Cardiac ventricle fibroblast (primary cell): Measurements from ENCODE around the gene ZNF213. TPM values are rescaled to one million over a fixed set of nuclear protein-coding genes. Genes with fewer than 3 reads are reported as not detected.

Experiments
- total RNA-seq: library from RNA; depleted of rRNA; stranded (reverse); fragments of >200 nt; gene quantifications from 2 replicates; pipeline ENCODE4 v1.2.3, GENCODE V29; 2015

The ZNF213 gene, protein sequence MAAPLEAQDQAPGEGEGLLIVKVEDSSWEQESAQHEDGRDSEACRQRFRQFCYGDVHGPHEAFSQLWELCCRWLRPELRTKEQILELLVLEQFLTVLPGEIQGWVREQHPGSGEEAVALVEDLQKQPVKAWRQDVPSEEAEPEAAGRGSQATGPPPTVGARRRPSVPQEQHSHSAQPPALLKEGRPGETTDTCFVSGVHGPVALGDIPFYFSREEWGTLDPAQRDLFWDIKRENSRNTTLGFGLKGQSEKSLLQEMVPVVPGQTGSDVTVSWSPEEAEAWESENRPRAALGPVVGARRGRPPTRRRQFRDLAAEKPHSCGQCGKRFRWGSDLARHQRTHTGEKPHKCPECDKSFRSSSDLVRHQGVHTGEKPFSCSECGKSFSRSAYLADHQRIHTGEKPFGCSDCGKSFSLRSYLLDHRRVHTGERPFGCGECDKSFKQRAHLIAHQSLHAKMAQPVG
- total RNA-seq, result 7.8 and 11.2 TPM in 2 replicates

DNA sequence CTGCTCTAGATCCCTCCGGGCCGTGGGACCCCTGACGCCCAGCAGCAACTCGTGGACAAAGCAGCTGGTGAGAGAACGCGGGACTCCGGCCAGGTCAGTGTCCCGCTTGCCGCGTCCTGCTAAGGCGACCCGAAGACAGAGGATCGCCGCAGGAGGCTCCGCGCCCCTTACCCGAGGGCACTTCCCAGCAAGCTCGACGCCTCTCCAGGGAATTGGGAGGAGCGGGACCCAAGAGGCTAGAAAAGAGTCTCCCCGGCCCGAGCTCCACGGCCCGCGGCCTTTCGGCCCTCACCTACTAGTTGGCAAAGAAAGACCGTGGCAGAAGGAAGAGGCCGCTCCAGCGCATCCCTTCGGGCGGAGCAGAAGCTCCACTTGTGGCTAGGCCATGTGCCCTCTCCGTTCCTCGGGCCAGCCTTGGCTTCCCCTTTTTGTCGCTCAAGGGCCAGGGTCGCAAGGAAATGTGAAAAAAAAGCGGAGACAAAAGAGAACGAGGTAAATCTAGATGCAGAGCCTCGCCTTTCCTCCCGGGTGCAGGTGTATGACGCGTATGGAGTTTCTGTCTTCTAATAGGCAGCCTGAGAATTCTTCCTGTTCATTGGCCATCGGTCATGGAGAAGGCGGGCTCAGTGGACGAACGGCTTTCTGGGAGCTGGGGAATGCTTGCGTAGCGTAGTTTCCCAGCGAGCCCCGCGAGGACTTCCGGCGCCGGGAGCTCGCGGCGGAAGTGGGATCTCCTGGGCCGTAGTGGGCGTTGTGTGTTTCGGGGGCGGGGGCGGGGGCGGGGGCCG is at the start of gene ZNF213:
TSS of gene ZNF213 (plus strand) at position 692 of the 788 bp plus-strand sequence. CDS start 2,252 bp downstream, outside the sequence.

DNA sequence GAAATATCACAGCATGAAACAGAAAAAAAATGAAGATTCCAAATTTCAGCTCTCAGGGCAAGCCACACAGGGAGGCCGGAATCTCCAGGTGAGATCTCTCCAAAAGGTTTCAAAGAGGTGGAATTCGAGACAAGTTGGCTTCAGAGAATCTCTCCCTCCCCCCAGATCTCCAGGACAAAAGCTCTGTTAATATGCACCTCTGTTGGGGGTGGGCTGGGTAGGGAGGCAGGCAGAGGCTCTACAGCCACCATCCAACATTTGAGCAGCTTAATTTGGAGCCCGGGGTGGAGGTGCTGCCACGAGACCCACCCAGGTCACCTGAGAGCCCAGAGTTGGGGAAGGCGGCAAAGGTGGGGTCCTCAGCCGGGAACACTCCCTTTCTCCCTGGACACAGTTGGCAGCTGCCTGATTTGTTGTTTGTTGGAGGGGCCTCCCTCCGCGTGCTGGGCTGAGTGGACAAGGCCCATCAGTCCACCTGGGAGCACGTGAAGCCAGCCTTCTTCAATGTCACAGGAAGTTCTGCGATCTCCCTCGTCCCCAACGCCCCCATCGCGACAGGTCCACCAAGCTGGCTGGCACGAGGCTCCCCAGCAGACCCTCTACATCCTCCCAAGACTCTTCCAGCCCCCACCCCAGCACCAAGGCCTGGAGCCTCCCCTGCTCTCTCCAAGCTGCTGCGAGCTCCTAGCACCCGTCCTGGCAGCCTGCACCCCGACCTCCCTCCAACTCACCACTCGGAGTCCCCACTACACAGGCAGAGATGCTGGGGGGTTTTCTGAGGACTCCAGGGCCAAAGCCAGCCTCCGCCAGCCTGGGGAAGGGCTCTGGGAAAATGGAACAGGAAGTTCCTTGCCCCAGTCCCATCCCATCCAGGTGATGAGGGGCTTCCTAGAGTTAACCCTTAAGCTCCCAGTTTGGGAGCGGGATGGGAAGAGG is 36.1 kb upstream of the ZNF213 start, which contains the start of gene ZSCAN10:
TSS of gene ZSCAN10 (minus strand) at position 836 of the 936 bp plus-strand sequence. CDS start 6,357 bp downstream, outside the sequence.

DNA sequence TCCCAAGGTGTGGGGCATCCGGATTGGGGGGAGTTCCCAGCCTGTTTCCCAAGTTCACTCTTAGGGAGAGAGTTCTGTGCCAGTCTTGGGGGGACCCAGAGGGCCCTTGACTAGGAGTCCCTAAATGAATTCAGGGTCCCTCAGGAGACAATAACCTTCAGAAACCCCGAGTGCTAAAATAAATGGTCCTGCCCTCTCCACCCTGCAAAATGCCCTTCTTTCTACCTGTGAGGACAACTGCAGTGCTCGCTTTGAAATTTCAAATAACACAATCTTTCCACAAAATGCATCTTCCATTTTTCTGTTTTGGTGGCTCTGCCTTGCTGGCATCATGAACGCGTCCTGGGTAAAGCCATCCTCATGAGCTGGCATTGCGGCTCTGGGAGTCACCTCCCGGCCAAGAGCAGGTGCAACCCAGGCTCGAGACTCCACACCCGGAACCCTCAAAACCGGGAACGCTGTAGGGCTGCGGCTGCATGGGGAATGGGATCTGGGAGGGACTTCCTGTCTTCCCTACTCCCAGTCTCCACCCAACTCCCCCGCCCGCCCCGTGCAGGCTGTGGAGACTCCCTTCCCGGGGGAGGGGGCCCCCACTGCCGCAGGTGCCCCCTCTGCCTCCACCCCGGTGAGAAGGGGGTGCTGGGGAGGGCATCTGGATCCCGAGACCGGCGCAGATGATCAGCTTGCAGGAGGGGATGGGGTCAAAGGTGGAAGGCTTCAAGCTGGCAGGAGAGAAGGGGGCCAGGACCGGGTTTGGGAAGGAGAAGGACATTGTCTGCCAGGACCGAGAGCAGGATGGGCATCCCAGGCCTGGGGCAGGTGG is 22.6 kb upstream of the ZNF213 start, which contains the start of gene ZNF205:
TSS of gene ZNF205 (plus strand) at position 529 of the 823 bp plus-strand sequence. CDS start 845 bp downstream, outside the sequence.

DNA sequence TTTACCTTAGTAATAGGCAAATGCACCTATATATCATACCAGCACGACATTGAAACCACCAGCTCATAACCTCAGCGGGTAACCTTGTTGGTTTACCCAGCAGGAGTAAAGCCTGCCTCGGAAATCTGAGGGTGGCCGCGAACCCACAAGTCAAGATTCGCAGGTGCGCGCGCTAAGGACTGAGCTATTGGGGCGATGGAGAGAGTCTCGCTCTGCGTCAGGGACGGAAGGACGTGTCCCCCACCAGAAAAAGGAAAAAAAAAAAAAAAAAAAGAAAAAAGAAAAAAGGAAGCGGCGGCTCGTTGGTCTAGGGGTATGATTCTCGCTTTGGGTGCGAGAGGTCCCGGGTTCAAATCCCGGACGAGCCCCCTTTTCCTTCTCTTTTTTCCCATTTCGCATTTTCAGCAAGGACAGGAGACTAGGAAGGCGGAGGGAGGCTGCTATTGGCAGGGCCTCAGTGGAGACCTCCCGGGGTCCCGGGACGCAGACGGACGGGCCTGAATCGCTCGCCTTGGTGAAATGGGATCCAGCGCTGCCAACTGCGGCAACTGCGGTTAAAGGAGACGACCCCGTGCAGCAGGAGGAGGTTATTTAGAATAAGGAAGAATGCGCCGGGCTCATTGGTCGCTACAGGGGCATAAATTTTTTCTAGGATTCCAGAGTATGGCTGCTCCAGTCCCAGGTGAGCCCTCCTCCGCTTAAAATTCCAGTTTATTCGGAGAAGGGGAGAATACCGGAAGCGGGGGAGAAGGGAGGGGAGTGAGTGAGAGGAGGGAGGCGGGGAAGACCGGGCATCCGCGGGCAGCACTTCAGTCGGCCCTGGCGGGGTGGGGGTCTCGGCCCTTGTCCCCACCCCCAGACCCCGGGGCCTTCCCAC is 53.2 kb downstream of the ZNF213 start, which contains the start of gene OR1F1:
TSS of gene OR1F1 (plus strand) at position 407 of the 877 bp plus-strand sequence.

Other genes with a start within 250 kb of the ZNF213 start
- 32.0 and 41.6 TPM in 2 replicates for gene FLYWCH1, start 223.1 kb upstream of the ZNF213 start, total RNA-seq
- not detected in 2 replicates for gene KREMEN2, start 170.8 kb upstream of the ZNF213 start, total RNA-seq
- 1.4 and 2.0 TPM in 2 replicates for gene PAQR4, start 165.7 kb upstream of the ZNF213 start, total RNA-seq
- gene PKMYT1, start 154.6 kb upstream of the ZNF213 start, total RNA-seq, result 1.1 and 2.5 TPM in 2 replicates
- not detected in 2 replicates for gene CLDN9, start 122.1 kb upstream of the ZNF213 start, total RNA-seq
- not detected in 2 replicates for gene CLDN6, start 116.8 kb upstream of the ZNF213 start, total RNA-seq
- gene TNFRSF12A, start 114.7 kb upstream of the ZNF213 start, total RNA-seq, result 52.3 and 76.3 TPM in 2 replicates
- gene HCFC1R1, start 111.1 kb upstream of the ZNF213 start, total RNA-seq, result 21.2 and 25.1 TPM in 2 replicates
- 17.3 and 20.0 TPM in 2 replicates for gene THOC6, start 111.0 kb upstream of the ZNF213 start, total RNA-seq
- gene BICDL2, start 98.1 kb upstream of the ZNF213 start, total RNA-seq, result 0.15 and 0.25 TPM in 2 replicates
- not detected in 2 replicates for gene MMP25, start 88.5 kb upstream of the ZNF213 start, total RNA-seq
- 20.7 and 26.7 TPM in 2 replicates for gene IL32, start 69.4 kb upstream of the ZNF213 start, total RNA-seq
- gene ZSCAN10, start 35.7 kb upstream of the ZNF213 start, total RNA-seq, result not detected in 2 replicates
- gene ZNF205, start 22.4 kb upstream of the ZNF213 start, total RNA-seq, result 11.3 and 11.6 TPM in 2 replicates
- not detected in 2 replicates for gene OR1F1, start 53.2 kb downstream of the ZNF213 start, total RNA-seq
- gene ZNF200, start 100.1 kb downstream of the ZNF213 start, total RNA-seq, result 5.2 and 8.3 TPM in 2 replicates
- 0.15 TPM in 1 of 2 replicates, not detected in the other for gene MEFV, start 121.6 kb downstream of the ZNF213 start, total RNA-seq
- 30.3 and 32.1 TPM in 2 replicates for gene ZNF263, start 148.5 kb downstream of the ZNF213 start, total RNA-seq
- gene TIGD7, start 170.4 kb downstream of the ZNF213 start, total RNA-seq, result 1.8 and 4.1 TPM in 2 replicates
- 10.9 and 19.3 TPM in 2 replicates for gene ZNF75A, start 170.5 kb downstream of the ZNF213 start, total RNA-seq
- 0.12 TPM in 1 of 2 replicates, not detected in the other for gene OR2C1, start 220.9 kb downstream of the ZNF213 start, total RNA-seq